Measurements from ENCODE around the gene MAP3K7. TPM values are rescaled to one million over a fixed set of nuclear protein-coding genes. Genes with fewer than 3 reads are reported as not detected.

MAP3K7 gene
- total and polyA plus RNA-seq, 2 experiments from 2014 or later, result 33.2 to 47.1 TPM

- no peak for TF ChIP-seq ZNF462 (CRISPR knock-in tag; IDR thresholded peaks at IDR 0.05)
- TF ChIP-seq ZNF331 (CRISPR knock-in tag; IDR thresholded peaks at IDR 0.05; ENCODE audit: low read depth), result no peak
These were observed 114.2 kb downstream of the MAP3K7 start (continued) for GRCh38 chr6:90472716-90473115.

- H3F3A ChIP-seq (replicated peaks; ENCODE audit: low read depth), result no peaks in the 10 kb centered on the region
- no peak overlapping the region for H3K27ac ChIP-seq (ENCODE audit: low read depth)
- peaks cover 4% of the 10 kb centered on the region for H3K27me3 Mint-ChIP-seq (ENCODE audit: insufficient read depth, low read depth, poor library complexity)
- no peaks in the 10 kb centered on the region for H3K9me3 Mint-ChIP-seq
- TF ChIP-seq EZH2phosphoT487 (IDR thresholded peaks at IDR 0.05; ENCODE audit: unreplicated experiment), result no peak
- no peaks in the 10 kb centered on the region for H4K20me1 ChIP-seq (replicated peaks; ENCODE audit: insufficient read depth)
- no peak overlapping the region for H3K27ac Mint-ChIP-seq
- no peak overlapping the region for H3K4me3 ChIP-seq
- ATAC-seq (no peak), DNase-seq (ENCODE audit: low spot score) (no peak)
- H3K4me2 ChIP-seq, result no peak overlapping the region
- peaks cover 9% of the 10 kb centered on the region for H3K4me1 Mint-ChIP-seq
- no peaks in the 10 kb centered on the region for H3K79me2 ChIP-seq (replicated peaks; ENCODE audit: insufficient read depth)
- H3K4me3 Mint-ChIP-seq, result no peak overlapping the region
- H3K9me2 ChIP-seq (ENCODE audit: insufficient read depth), result no peaks in the 10 kb centered on the region
- H3K36me3 ChIP-seq (ENCODE audit: insufficient read depth), result no peaks in the 10 kb centered on the region
- H3K4me1 ChIP-seq (ENCODE audit: insufficient read depth), result no peaks in the 10 kb centered on the region
- H3K27me3 ChIP-seq (ENCODE audit: insufficient read depth), result no peaks in the 10 kb centered on the region
- H2AFZ ChIP-seq, result peak overlapping the region; percentile 4; the same call in 1 of the 2 replicates
- no peaks in the 10 kb centered on the region for H3K36me3 Mint-ChIP-seq (ENCODE audit: low read depth)
These were observed 115.6 kb downstream of the MAP3K7 start for GRCh38 chr6:90471263-90471662.

GRCh38 chr6:90469906-90470305 is 117.0 kb downstream of the MAP3K7 start:
- H3K27ac Mint-ChIP-seq, result no peak overlapping the region
- H3K4me3 ChIP-seq, result no peak overlapping the region
- H3K27me3 ChIP-seq (ENCODE audit: insufficient read depth), result no peaks in the 10 kb centered on the region
- no peaks in the 10 kb centered on the region for H3K36me3 ChIP-seq (ENCODE audit: insufficient read depth)
- H3K36me3 Mint-ChIP-seq (ENCODE audit: low read depth), result no peaks in the 10 kb centered on the region
- H3K79me2 ChIP-seq (replicated peaks; ENCODE audit: insufficient read depth), result no peaks in the 10 kb centered on the region
- no peak overlapping the region for H3K27ac ChIP-seq (ENCODE audit: low read depth)
- H3K4me2 ChIP-seq, result no peak overlapping the region
- ATAC-seq (no peak), DNase-seq (ENCODE audit: low spot score) (no peak)
- no peaks in the 10 kb centered on the region for H4K20me1 ChIP-seq (replicated peaks; ENCODE audit: insufficient read depth)
- no peaks in the 10 kb centered on the region for H3K9me2 ChIP-seq (ENCODE audit: insufficient read depth)
- H3F3A ChIP-seq (replicated peaks; ENCODE audit: low read depth), result no peaks in the 10 kb centered on the region
- H3K4me1 ChIP-seq (ENCODE audit: insufficient read depth), result no peaks in the 10 kb centered on the region
- no peak overlapping the region for H3K4me3 Mint-ChIP-seq
- H3K4me1 Mint-ChIP-seq, result peaks cover 8% of the 10 kb centered on the region
- peaks cover 7% of the 10 kb centered on the region for H3K27me3 Mint-ChIP-seq (ENCODE audit: insufficient read depth, low read depth, poor library complexity)
- no peak overlapping the region for H2AFZ ChIP-seq
- H3K9me3 Mint-ChIP-seq, result no peaks in the 10 kb centered on the region
- TF ChIP-seq ZNF114 (CRISPR knock-in tag; IDR thresholded peaks at IDR 0.05) (no peak), ZNF462 (CRISPR knock-in tag; IDR thresholded peaks at IDR 0.05) (no peak), ZNF331 (CRISPR knock-in tag; IDR thresholded peaks at IDR 0.05; ENCODE audit: low read depth) (no peak)

Measured in GM23338 (cell line).